HG02571 (cell line): ENCODE results near the gene LMTK2.

Experiments used
- ATAC-seq: cut with Tn5 transposase; IDR thresholded peaks from one replicate; pipeline ENCODE4 v1.9.1; 2021; ENCODE audit warnings: mild to moderate bottlenecking, moderate library complexity; ENCODE audit not compliant: unreplicated experiment

Gene LMTK2

GRCh38 chr7:98254951-98255610 lies 148.4 kb downstream of the LMTK2 start:
- ATAC-seq: no peak

GRCh38 chr7:98256431-98256830 lies 149.8 kb downstream of the LMTK2 start:
- ATAC-seq: no peak

GRCh38 chr7:98257701-98258100 lies 151.0 kb downstream of the LMTK2 start:
- no peak for ATAC-seq
